Mesenteric fat pad (tissue), 1 donor: ENCODE measurements around the gene C2CD2. TPM values are rescaled to one million over a fixed set of nuclear protein-coding genes. Genes with fewer than 3 reads are reported as not detected.

Experiments used
- DNase-seq: peaks from one replicate; pipeline ENCODE4 v3.0.0-alpha.2; 2020; ENCODE audit warnings: low spot score
- total RNA-seq: library from RNA; stranded (reverse); fragmentation: NEBNext Ultra II Directional; extraction: Animal tissue kit (Norgen Biotek cat#: 25700); gene quantifications from one replicate; pipeline ENCODE4 v1.2.1, GENCODE V29; 2021
- donor health status: DM: yes; HTN: yes; CAD: no.

The C2CD2 gene
- total RNA-seq, 1 donor from 2014 or later: 125 TPM

- DNase-seq: no peak
Observed at GRCh38 chr21:41868062-41868710, 85.6 kb downstream of the C2CD2 start.

- no peak for DNase-seq
Observed at GRCh38 chr21:41867313-41867712, 86.5 kb downstream of the C2CD2 start.

- no peak for DNase-seq
Observed at GRCh38 chr21:41866274-41866809, 87.5 kb downstream of the C2CD2 start.

- DNase-seq: no peak
Observed at GRCh38 chr21:41865002-41865777, 88.6 kb downstream of the C2CD2 start.

GRCh38 chr21:41864311-41865001, 89.4 kb downstream of the C2CD2 start:
- DNase-seq: no peak

GRCh38 chr21:41863439-41863740, 90.4 kb downstream of the C2CD2 start:
- DNase-seq: no peak

- no peak for DNase-seq
Observed at GRCh38 chr21:41861987-41862386, 91.8 kb downstream of the C2CD2 start.

- no peak for DNase-seq
Observed at GRCh38 chr21:41861255-41861654, 92.6 kb downstream of the C2CD2 start.

- no peak for DNase-seq
Observed at GRCh38 chr21:41859297-41859980, 94.4 kb downstream of the C2CD2 start.

- no peak for DNase-seq
Observed at GRCh38 chr21:41858466-41859296, 95.1 kb downstream of the C2CD2 start.

- DNase-seq: no peak
Observed at GRCh38 chr21:41857771-41858300, 96.0 kb downstream of the C2CD2 start.

GRCh38 chr21:41856572-41856971, 97.2 kb downstream of the C2CD2 start:
- no peak for DNase-seq

GRCh38 chr21:41854426-41854995, 99.3 kb downstream of the C2CD2 start:
- no peak for DNase-seq

GRCh38 chr21:41852929-41853320, 100.9 kb downstream of the C2CD2 start:
- DNase-seq: no peak

- DNase-seq: no peak
Observed at GRCh38 chr21:41852151-41852928, 101.5 kb downstream of the C2CD2 start.

GRCh38 chr21:41851090-41851790, 102.6 kb downstream of the C2CD2 start:
- no peak for DNase-seq

- no peak for DNase-seq
Observed at GRCh38 chr21:41850085-41850484, 103.7 kb downstream of the C2CD2 start.

- DNase-seq: no peak
Observed at GRCh38 chr21:41848958-41849580, 104.7 kb downstream of the C2CD2 start.
